Measurements from ENCODE around the gene GTF2F1.

DNA sequence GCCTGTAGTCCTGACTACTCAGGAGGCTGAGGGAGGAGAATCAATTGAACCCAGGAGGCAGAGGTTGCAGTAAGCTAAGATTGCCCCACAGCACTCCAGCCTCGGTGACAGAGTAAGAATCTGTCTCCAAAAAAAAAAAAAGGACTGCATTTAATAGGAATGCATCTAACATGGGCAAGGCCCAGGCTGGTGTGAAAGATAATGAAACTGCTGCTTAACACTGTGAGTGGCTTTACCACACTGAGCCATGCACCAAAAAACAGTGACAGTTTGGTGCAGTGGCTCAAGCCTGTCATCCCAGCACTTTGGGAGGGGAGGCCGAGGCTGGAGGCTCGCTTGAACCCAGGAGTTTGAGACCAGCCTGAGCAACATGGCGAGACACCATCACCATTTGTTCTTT, 8.6 kb downstream of the GTF2F1 start:
- TF ChIP-seq CTCF (IDR thresholded peaks at IDR 0.05; ENCODE audit: low read length) (no peak), EZH2 (optimal IDR thresholded peaks at IDR 0.05; ENCODE audit: low read depth, low read length) (no peak)
